Stimulated activated CD4-positive, alpha-beta T cell treated with anti-CD3 and anti-CD28 coated beads, Interleukin-15, amount 100 ng/mL, for 24 hours (primary cell): ENCODE results near the gene SDK1.
"Not testable (repeated sequence)": the region's sequence is repeated elsewhere in the genome, so short reads cannot be mapped to it uniquely, and the experiment has no call there.

Source experiments
- DNase-seq: peaks from one replicate; pipeline ENCODE4 v3.0.0-alpha.2; 2020

The SDK1 gene

GRCh38 chr7:3683546-3684539, 382.8 kb downstream of the SDK1 start:
- DNase-seq, result no peak

- no peak for DNase-seq
Measured at GRCh38 chr7:3688071-3688470, 387.0 kb downstream of the SDK1 start.

DNA sequence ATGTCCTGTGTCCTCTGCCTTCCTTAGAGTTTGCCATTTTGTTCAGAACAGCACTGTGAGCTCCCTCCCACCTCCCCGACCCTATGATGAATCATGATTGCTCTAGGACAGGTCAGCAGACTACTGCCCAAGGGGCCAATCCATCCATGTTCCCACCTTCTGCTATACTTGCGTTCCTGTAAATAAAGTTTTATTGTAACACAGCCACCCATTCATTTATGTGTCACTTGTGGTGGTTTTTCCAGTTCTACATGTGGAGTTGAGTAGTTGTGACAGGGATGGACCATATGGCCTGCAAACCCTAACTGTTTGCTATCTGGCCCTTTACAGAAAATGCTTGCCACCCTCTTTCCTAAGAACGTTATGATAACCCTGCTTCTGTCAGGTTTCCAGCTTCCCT, 387.8 kb downstream of the SDK1 start:
- no peak for DNase-seq

DNA sequence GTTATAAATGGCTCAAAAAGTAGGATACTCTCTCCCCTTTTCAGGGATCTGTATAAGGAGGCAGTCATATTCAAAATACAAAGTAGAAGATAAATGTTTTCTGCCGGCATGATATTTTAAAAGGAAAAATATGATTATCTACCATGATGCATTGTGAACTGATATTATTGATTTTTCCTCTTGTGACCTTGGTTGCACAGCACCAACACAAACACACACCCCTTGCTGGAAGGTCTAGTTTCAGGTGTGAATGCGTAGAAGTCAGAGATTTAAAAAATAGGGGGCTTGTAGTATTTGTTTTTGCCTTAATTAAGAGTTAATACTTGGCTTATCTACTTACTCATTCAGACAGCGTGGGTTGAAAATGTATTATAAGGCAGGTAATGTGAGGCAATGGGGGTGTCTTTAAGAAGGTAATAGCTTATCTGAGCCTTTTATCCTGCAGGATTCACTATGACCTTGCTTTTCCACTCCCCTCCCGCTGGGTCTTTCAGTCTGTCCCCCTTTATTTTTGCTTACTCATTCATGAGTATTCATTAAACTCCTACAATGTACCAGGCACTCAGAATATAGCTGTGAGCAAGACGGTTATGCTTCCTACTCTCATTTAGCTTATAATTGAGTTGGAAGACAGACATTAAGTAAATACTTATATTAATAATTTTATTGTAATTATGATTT, 390.6 kb downstream of the SDK1 start:
- DNase-seq, result no peak

DNA sequence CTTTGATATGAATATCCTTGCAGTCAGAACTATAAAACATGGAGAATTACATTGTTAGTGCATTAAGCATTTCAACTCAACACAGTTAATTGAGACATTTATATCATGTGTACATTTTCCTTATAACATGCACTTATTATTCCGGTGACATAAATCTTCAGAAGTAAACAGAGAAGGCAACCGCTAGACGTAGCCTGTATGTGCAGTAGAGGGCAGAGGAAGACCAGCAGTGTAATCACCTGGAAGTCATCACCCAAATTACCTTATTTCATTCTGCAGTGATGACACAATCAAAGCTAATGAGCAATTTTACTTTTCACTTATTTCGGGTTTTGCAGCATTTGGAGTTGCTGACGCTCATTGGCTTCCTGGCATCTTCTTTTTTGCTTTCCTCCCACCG, 394.6 kb downstream of the SDK1 start:
- no peak for DNase-seq

- no peak for DNase-seq
Measured at GRCh38 chr7:3696113-3696512, 395.1 kb downstream of the SDK1 start.

GRCh38 chr7:3697472-3697871, 396.4 kb downstream of the SDK1 start:
- DNase-seq, result no peak

DNA sequence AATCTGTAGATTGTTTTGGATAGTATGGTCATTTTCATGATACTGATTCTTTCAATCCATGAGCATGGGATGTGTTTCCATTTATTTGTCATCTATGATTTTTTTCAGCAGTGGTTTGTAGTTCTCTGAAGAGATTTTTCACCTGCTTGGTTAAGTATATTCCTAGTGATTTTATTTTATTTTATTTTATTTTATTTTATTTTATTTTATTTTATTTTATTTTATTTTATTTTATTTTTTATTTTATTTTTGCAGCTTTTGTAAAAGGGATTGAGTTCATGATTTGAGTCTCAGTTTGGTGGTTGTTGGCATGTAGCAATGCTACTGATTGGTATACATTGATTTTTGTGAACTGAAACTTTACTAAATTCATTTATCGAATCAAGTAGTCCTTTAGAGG, 404.2 kb downstream of the SDK1 start:
- no peak for DNase-seq

GRCh38 chr7:3706091-3706490, 405.0 kb downstream of the SDK1 start:
- not testable (repeated sequence) for DNase-seq

- DNase-seq, result no peak
Measured at GRCh38 chr7:3710122-3710521, 409.1 kb downstream of the SDK1 start.

DNA sequence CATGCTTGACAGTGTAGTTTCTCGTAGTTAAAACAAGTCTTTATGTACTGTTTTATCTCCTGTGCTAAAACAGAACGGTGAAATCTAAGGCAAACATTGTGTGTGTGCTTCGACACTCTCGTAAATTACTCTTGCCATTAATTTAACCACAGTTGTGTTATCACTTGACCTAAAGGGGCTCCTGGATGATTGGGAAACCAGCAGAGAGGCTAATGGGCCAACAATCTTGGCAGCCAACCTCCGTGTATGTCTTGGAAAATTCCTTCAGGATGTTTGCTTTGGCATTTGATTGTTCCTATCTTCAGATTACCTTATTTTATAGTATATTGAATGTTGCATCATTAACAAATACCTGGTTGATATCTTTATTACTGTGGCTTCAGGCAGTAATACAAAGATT, 409.5 kb downstream of the SDK1 start:
- no peak for DNase-seq

DNA sequence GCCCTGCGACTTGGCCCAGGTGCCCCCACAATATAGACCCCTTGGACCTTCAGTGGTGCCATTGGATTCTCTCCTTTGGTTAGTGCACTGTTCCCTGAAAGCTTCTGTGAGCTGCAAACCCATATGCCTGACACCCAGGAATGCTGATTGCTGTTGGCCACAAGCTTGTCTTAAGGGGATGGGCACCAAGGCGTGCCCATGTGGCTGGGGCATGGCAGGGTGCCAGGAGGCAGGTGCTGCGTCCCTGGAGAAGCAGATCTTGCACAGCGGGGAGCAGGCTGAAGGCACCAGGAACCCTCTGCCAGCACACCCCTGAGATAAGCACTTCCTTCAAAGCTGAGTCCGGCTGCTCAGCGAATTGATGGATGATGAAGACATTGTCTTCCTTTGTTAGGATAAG, 411.8 kb downstream of the SDK1 start:
- no peak for DNase-seq

- no peak for DNase-seq
Measured at GRCh38 chr7:3721422-3721821, 420.4 kb downstream of the SDK1 start.

DNA sequence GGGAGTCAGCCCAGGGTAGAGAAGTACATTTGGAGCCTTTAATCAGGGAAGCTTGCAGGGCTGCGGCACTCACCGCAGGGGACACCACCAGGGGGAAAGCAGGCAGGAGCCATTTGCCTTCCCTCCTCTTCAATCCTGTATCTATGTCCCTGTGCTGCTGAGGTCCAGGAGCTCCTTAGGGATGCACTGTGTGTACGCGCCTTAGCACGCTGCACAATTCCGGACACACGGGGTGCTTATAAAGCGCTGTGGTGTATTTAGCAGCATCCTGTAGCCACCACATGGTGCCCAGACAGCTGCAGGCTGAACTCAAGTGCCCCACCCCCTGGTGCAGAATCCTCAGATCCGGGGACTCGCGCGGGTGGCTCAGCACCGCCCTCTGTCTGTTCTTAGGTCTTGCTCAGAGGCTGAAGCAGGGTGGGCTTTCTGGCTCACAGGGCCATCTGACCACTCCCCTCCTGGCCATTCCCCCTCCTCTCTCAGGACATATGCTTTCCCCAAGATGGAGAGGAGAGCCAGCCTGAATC, 421.4 kb downstream of the SDK1 start:
- peak; percentile 35 for DNase-seq

GRCh38 chr7:3725155-3726059, 424.4 kb downstream of the SDK1 start:
- no peak for DNase-seq

GRCh38 chr7:3730276-3730675, 429.2 kb downstream of the SDK1 start:
- no peak for DNase-seq

GRCh38 chr7:3732395-3733005, 431.4 kb downstream of the SDK1 start:
- DNase-seq, result no peak

- DNase-seq, result no peak
Measured at GRCh38 chr7:3733541-3734140, 432.6 kb downstream of the SDK1 start.

DNA sequence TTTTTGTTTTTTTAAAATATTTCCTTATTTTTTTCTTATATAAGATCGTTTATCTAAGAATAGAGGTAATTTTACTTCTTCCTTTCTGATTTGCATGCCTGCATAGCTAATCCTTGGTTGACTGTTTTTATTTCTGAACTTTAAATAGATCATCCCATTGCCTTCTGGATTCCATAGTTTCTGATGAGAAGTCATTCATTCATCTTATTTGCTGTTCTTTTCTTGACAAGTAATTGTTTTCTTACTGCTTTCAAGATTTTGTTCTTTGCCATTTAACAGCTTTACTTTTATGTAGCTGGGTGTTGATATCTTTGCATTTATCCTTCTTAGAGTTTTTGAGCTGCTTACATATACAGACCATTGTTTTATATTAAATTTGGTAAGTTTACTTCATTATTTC, 437.9 kb downstream of the SDK1 start:
- no peak for DNase-seq

DNA sequence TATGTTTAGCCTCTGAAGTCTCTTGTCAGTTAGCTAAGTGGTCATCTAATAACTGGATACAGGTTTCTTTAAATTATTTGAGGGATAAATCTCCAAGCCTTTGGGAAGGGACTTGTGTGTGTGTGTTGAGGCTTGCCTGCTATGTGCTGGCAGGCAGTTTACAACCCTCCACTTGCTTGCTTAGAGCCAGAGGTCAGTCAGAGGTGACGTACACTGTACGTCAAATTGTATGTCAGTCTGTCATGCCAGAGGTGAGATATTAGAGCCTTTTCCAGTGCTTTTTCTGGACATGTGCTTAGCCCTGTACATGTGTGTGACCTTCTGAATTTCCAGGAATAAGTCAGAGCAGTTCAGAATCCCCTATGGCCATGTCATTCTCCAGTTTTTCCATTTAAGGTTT, 438.9 kb downstream of the SDK1 start:
- no peak for DNase-seq

- DNase-seq, result no peak
Measured at GRCh38 chr7:3747467-3747866, 446.4 kb downstream of the SDK1 start.

DNA sequence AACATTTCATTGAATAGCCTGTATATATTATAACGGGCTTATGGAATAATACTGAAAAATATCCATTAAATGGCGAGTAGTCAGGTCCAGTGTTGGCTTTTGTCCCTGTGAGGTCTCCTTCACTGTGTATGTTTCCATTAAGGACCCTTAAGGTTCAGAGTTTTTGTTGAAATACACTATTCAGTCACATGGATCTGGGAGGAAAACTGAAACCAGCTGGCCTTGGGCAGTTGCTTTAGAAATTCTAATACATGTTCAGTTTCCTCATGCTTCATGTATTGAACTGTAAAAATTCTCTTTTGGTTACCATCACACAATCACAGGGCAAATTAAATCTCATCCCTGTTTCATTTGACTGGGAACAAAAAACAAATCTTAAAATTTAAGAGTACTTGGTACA, 447.3 kb downstream of the SDK1 start:
- DNase-seq, result no peak
